Left renal cortex interstitium (tissue), 4 donors: Measurements from ENCODE around the gene SYNJ2. TPM values are rescaled to one million over a fixed set of nuclear protein-coding genes. Genes with fewer than 3 reads are reported as not detected.

Source experiments
- DNase-seq, 4 donors: peaks; one replicate each; pipeline ENCODE4 v3.0.0-alpha.2; 2013; ENCODE audit warnings: low read depth in 4 of 4, low spot score in 2 of 4, missing footprints in 1 of 4
- polyA plus RNA-seq, 4 donors: library from polyadenylated mRNA; unstranded; fragments of 120-200 nt; gene quantifications; one replicate each; pipeline ENCODE4 v1.2.1, GENCODE V29; 2013; ENCODE audit not compliant: insufficient read length in 4 of 4

SYNJ2 gene
- polyA plus RNA-seq, 4 donors = 9.7 to 12.1 (median 10.8) TPM

- DNase-seq = no peak
These were observed 3.5 kb upstream of the SYNJ2 start for GRCh38 chr6:157978021-157978783.

- no peak for DNase-seq
These were observed 1.2 kb upstream of the SYNJ2 start for GRCh38 chr6:157980288-157981131.

GRCh38 chr6:157981132-157981394 is 600 bp upstream of the SYNJ2 start:
- no peak for DNase-seq

- no peak for DNase-seq
These were observed 469 bp downstream of the SYNJ2 start for GRCh38 chr6:157982102-157982562.

- DNase-seq = no peak
These were observed 1.1 kb downstream of the SYNJ2 start for GRCh38 chr6:157982563-157983405.

GRCh38 chr6:157983406-157984119 is 1.9 kb downstream of the SYNJ2 start:
- DNase-seq = no peak

- DNase-seq = no peak
These were observed 2.5 kb downstream of the SYNJ2 start for GRCh38 chr6:157984128-157984527.

GRCh38 chr6:157984686-157985225 is 3.1 kb downstream of the SYNJ2 start:
- no peak for DNase-seq

- DNase-seq = no peak
These were observed 3.9 kb downstream of the SYNJ2 start for GRCh38 chr6:157985378-157986155.

- no peak for DNase-seq
These were observed 6.4 kb downstream of the SYNJ2 start for GRCh38 chr6:157987788-157988699.

GRCh38 chr6:157988700-157989063 is 7.0 kb downstream of the SYNJ2 start:
- no peak for DNase-seq

GRCh38 chr6:157989541-157990289 is 8.1 kb downstream of the SYNJ2 start:
- DNase-seq = no peak

GRCh38 chr6:157990321-157991066 is 8.8 kb downstream of the SYNJ2 start:
- no peak for DNase-seq

- DNase-seq = no peak
These were observed 9.4 kb downstream of the SYNJ2 start for GRCh38 chr6:157991067-157991432.

GRCh38 chr6:157993076-157993475 is 11.4 kb downstream of the SYNJ2 start:
- DNase-seq = no peak

- no peak for DNase-seq
These were observed 12.6 kb downstream of the SYNJ2 start for GRCh38 chr6:157994125-157994795.

- DNase-seq = no peak
These were observed 13.8 kb downstream of the SYNJ2 start for GRCh38 chr6:157995458-157995857.
